ENCODE data around the gene SLC7A4.
A peak's percentile ranks its signal among the peaks of the same experiment; 100 is the strongest.

SLC7A4 gene

DNA sequence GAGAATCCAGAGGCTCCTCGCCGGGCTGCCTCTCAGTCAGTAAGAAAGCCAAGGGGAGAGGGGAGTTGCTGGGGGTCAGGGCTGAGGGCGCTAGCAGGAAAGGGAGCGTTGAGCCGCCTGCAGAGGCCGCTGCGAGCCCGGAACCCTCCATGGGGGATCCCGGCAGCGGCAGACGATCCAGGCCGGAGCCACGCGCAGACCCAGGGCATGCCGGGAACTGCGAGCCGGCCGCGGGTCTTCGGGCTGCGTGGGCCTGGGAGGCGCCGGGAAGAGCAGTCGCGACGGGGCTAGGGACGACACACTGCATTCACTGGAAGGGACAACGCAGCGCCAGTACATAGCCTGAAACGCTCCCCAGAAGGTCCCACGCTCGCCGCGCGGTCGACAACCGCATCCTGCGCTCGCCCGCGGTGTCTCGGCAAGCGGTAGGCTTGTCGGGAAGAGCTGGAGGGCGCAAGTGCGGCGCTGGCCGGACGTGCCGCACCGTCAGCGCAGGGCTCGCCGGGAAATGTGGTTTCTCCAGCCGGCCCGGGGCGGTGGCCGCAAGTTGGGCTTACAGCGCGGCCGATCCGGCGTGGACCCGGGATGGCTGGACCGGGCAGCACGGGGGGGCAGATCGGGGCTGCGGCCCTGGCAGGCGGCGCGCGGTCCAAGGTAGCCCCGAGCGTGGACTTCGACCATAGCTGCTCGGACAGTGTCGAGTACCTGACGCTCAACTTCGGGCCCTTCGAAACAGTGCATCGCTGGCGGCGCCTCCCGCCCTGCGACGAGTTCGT, 50.4 kb downstream of the SLC7A4 start, which contains the start of gene LZTR1:
TSS of gene LZTR1 (plus strand) at position 511 of the 776 bp plus-strand sequence. CDS start at position 586, 75 bp downstream.
- DNase-seq: peak; percentile 81

DNA sequence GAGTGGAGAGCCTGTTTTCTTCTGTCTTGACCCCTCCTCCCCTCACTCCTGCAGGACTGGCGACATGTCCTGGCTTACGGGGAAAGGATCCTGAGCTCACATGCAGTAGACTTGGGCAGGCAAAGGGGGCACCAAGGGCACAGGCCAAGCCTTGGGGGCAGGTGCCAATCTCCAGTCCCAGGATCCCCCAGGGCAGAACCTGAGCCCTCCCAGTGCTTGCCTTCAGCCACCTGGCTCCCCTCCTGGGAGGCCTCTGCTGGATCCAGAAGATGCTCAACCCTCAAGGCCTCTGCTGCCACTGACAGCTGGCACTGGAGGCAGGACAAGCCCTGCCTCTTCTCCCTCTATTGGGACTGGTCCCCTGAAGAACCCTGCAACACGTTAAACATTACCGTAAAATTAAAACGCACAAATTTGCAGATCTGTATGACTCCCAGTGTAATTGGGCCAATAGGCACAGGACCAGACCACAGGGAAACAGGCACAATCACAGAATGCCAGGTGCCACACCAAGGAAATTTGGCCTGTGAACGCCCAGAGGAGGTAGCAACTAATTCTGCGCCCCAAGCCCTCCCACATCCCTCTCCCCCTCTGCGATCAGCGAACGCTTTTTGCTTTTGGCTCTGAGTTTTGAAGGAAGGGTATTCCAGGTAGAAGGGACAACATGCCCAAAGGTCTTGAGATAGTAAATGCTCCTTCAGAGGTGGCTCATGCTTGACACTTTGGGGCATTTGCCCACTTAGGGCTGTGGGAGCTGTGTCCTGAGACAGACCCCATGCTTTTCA, 51.2 kb downstream of the SLC7A4 start:
- no peak for DNase-seq

DNA sequence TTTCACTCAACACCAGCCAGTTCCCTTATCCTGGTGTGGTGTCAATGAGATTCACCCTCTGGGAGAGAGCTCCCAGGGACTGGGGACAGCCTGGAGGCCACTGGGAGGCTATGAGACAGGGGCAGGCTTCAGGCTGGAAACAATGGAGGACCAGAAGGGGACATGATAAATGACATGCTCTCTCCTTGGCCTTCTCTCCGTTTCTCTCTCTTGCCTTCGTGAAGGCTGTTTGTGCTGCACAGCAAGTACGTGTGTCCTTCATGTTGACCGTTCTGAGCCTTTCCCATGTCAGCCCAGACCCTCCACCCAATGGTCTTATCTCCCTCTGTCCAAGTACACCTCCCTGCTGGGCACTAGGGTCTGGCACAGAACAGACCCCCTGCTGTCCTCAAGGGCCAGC, 51.8 kb downstream of the SLC7A4 start:
- no peak for DNase-seq

DNA sequence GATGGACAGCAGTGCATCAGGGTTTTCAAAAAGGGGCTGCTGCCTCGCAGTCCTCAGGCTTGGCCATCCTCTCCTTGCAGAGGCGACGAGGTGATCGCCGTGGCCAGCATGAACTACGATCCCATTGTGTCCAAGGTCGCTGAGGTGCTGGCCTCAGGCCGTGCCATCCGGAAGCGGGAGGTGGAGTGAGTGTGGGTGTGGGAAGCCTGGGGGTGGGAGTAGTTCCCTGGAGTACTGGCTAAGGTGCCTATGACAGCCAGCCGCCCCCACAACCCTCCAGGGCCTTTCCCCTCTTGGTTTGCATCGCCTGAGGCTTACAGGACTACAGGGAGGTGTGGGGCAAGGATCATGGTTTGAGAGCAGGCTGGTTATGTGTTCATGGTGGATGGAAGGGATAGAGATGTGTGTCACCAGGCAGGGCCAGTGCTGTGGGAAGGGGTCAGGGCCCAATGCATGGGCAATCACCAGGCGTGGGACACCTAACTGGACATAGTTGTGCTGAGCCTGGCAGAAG, 52.4 kb downstream of the SLC7A4 start:
- DNase-seq: no peak

DNA sequence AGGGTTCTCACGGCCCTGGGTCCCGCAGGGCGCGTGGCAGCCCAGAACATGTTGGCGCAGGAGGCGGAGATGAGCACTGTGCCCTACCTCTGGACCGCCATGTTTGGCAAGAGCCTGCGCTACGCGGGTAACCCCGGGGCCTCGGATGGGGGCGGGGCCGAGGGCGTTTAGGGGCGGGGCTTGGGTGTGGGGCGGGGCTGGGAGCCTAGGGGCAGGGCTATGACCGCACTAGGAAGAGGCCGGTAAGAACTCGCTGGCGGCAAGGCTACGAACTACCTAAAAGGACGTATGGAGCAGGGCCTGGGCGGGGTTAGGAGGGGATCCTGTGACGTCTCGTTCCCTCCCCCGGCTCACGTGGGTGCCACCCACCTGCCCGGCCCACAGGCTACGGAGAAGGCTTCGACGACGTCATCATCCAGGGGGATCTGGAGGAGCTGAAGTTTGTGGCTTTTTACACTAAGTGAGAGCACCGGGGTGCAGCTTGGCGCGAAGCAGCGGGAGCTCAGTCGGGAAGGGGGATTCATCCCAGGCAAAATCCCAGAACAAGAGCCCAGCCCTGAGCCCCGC, 53.0 kb downstream of the SLC7A4 start:
- DNase-seq: peak; percentile 59

All from CD4-positive, alpha-beta T cell treated with Interleukin-17A for 4 hours (primary cell).